ENCODE results near the gene CLDN6.

CLDN6 gene

GRCh38 chr16:3030222-3031212, 12.5 kb upstream of the CLDN6 start:
- in situ Hi-C loops (cut with MboI; ENCODE audit: low pct_unique_long_range_greater_than_20kb, low sequenced_read_pairs): no loop called here
- DNase-seq: no peak

DNA sequence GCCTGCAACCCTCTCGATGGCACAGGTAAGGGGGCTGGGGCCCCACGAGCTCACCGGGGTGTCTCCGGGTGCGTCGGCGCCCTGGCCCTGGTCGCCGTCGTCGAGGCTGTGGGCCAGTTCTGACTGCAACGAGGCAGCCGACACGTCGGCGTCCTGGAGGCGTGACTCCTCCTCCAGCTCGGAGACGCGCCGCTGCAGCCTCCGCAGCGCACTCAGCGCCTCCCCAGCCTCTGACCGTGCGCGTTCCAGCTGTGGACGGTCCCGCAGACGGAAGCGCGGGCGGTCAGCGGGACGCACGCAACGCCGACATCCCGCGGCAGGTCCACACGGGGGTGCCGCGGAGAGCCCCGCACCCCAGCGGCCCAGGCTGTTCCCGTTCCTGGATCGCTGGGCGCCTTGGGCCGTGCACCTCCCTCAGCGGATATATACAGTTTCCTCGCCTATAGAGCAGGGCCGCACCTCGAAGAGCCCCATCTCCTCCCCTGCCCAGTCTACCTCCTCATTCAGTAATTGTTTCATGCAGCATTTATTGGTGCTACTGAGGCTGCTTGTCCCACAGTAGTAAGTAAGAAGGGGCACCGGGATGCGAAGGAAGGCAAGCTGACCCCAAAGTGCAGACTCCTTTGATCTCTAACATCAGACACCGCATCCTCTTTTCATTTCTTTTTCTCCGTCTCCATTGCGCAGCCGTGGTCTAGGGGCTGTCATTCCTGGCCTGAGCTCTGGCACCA, 11.7 kb upstream of the CLDN6 start:
- in situ Hi-C loops (cut with MboI; ENCODE audit: low pct_unique_long_range_greater_than_20kb, low sequenced_read_pairs): no loop called here
- peak; percentile 34 for DNase-seq

- in situ Hi-C loops (cut with MboI; ENCODE audit: low pct_unique_long_range_greater_than_20kb, low sequenced_read_pairs): no loop called here
- DNase-seq: no peak
These were observed 10.8 kb upstream of the CLDN6 start for GRCh38 chr16:3028716-3029319.

DNA sequence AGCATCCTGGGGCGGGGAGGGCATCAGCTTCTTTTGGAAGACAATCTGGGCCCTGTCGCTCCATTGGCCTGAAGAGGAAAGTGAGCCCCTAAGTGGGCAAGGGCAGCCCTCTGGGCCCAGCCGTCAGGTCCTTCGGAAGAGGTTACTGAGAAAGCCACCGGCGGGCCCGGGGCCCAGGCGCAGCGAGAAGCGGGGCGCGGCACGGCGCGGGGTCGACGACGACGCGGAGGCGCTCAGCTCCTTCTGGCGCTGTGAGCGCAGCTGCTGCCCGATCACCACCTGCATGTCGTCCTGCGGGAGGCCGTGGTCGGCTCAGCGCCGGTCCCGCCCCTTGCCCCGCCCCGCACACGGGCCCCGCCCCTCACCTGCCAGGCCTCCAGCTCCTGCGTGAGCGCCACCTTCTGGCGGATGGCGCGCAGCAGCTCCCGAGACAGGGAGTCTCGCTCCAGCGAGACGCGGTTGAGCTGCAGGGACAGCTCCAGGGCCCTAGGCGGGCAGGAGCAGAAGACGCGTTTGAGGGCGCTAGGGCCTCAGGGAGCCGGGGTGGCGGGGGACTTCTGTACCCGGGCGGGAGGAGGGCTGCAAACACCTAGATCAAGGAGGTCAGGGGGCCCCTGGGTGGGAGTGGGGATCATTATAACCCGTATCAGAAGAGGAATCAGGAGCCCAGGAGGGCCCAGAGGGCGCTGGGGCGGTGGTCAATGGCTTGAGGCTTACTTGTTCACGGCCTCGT, 10.2 kb upstream of the CLDN6 start:
- in situ Hi-C loops (cut with MboI; ENCODE audit: low pct_unique_long_range_greater_than_20kb, low sequenced_read_pairs): no loop called here
- DNase-seq: peak; percentile 81

DNA sequence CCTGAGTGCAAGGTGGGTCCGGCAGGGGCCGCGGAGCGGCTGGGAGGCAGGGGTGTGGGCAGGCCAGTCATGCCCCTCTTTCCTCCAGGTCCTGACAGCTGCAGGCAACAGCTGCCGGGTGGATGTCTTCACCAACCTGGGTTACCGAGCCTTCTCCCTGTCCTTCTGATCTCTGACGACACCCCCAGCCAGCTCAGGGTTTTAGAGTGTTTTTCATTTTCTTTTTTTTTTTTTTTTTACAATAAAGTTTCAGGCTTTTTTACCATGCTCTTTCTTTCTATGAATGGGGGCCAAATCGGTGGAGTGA, 9.5 kb upstream of the CLDN6 start:
- DNase-seq: no peak
- in situ Hi-C loops (cut with MboI; ENCODE audit: low pct_unique_long_range_greater_than_20kb, low sequenced_read_pairs): no loop called here

DNA sequence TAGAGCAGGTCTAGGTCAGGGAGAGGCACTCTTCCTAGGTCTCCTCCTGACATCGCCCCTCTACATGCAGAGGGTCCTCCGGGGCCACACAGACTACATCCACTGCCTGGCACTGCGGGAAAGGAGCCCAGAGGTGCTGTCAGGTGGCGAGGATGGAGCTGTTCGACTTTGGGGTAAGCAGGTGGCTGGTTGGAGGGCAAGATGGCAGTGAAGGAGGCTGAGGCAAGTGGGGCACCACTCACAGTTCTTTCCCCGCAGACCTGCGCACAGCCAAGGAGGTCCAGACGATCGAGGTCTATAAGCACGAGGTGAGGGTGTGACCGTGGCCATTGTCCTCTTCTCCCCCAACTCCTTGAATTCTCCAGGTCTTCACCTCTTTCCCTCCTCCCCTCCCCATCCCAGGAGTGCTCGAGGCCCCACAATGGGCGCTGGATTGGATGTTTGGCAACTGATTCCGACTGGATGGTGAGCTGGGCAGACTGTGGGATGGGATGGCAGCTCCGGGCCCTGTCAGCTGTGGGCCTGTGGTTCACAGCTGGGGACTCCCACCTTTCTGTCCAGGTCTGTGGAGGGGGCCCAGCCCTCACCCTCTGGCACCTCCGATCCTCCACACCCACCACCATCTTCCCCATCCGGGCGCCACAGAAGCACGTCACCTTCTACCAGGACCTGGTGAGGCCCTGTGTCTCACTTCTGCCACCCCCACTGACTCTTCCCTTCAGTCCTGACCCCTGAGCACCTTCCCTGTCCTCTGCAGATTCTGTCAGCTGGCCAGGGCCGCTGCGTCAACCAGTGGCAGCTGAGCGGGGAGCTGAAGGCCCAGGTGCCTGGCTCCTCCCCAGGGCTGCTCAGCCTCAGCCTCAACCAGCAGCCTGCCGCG, 8.9 kb upstream of the CLDN6 start:
- in situ Hi-C loops (cut with MboI; ENCODE audit: low pct_unique_long_range_greater_than_20kb, low sequenced_read_pairs): no loop called here
- no peak for DNase-seq

- in situ Hi-C loops (cut with MboI; ENCODE audit: low pct_unique_long_range_greater_than_20kb, low sequenced_read_pairs): no loop called here
These were observed 8.0 kb upstream of the CLDN6 start for GRCh38 chr16:3026003-3026378.

GRCh38 chr16:3025032-3026002, 7.3 kb upstream of the CLDN6 start:
- DNase-seq: no peak
- in situ Hi-C loops (cut with MboI; ENCODE audit: low pct_unique_long_range_greater_than_20kb, low sequenced_read_pairs): no loop called here

More at GRCh38 chr16:3026003-3026378, 8.0 kb upstream of the CLDN6 start:
- DNase-seq: no peak

- in situ Hi-C loops (cut with MboI; ENCODE audit: low pct_unique_long_range_greater_than_20kb, low sequenced_read_pairs): no loop called here
- DNase-seq: peak; percentile 96
These were observed 5.9 kb upstream of the CLDN6 start, which contains the start of the genes HCFC1R1 and THOC6 for GRCh38 chr16:3023669-3024478. HCFC1R1 (minus strand) TSS chr16:3023942; CDS start chr16:3023941, 1 bp downstream. THOC6 (plus strand) TSS chr16:3024035; CDS start chr16:3024327, 292 bp downstream.

DNA sequence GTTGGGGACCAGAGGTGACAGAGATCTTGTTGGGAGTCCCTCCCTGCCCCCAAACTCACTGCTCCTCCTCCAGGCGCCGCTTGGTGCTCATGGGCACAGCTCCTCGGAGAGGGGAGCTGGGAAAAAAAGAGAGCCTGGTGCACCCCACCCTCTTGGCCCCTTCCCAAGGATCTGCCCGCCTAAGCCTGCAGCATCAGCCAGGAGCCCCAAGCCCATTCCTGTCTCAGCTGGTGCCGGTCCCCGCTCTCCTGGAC, 5.4 kb upstream of the CLDN6 start:
- no peak for DNase-seq
- in situ Hi-C loops (cut with MboI; ENCODE audit: low pct_unique_long_range_greater_than_20kb, low sequenced_read_pairs): no loop called here

GRCh38 chr16:3022684-3023414, 4.9 kb upstream of the CLDN6 start:
- DNase-seq: no peak
- in situ Hi-C loops (cut with MboI; ENCODE audit: low pct_unique_long_range_greater_than_20kb, low sequenced_read_pairs): no loop called here

DNA sequence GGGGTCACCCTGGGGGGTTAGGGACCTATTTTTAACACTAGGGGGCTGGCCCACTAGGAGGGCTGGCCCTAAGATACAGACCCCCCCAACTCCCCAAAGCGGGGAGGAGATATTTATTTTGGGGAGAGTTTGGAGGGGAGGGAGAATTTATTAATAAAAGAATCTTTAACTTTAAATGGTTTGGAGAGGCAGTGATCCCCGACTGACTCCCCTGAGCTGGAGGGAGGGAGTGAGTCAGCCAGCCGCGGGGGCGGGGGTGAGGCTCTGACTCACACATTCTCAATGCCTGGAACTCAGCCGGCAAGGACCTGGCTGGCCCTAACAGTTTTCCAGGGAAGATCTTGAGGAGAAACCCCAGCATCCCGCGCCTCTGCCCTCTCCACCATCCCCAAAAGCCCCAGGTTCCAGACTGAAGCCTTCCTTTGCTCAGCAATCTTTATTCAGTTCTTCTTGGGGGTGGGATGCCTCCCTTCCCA, 4.3 kb upstream of the CLDN6 start:
- in situ Hi-C loops (cut with MboI; ENCODE audit: low pct_unique_long_range_greater_than_20kb, low sequenced_read_pairs): no loop called here
- DNase-seq: peak; percentile 55

DNA sequence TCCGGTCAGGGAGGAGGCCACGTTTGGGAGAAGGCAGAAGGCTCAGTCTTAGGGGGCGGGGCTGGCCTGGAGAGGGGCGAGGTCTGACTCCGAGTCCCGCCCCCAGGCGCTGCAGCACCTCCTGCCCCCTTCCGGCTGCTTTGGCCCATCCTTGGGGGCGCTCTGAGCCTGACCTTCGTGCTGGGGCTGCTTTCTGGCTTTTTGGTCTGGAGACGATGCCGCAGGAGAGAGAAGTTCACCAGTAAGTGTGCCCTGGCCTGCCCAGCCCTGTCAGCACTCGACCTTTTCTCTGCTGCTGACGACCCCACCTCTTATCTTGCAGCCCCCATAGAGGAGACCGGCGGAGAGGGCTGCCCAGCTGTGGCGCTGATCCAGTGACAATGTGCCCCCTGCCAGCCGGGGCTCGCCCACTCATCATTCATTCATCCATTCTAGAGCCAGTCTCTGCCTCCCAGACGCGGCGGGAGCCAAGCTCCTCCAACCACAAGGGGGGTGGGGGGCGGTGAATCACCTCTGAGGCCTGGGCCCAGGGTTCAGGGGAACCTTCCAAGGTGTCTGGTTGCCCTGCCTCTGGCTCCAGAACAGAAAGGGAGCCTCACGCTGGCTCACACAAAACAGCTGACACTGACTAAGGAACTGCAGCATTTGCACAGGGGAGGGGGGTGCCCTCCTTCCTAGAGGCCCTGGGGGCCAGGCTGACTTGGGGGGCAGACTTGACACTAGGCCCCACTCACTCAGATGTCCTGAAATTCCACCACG, 3.6 kb upstream of the CLDN6 start:
- in situ Hi-C loops (cut with MboI; ENCODE audit: low pct_unique_long_range_greater_than_20kb, low sequenced_read_pairs): no loop called here
- peak; percentile 76 for DNase-seq

DNA sequence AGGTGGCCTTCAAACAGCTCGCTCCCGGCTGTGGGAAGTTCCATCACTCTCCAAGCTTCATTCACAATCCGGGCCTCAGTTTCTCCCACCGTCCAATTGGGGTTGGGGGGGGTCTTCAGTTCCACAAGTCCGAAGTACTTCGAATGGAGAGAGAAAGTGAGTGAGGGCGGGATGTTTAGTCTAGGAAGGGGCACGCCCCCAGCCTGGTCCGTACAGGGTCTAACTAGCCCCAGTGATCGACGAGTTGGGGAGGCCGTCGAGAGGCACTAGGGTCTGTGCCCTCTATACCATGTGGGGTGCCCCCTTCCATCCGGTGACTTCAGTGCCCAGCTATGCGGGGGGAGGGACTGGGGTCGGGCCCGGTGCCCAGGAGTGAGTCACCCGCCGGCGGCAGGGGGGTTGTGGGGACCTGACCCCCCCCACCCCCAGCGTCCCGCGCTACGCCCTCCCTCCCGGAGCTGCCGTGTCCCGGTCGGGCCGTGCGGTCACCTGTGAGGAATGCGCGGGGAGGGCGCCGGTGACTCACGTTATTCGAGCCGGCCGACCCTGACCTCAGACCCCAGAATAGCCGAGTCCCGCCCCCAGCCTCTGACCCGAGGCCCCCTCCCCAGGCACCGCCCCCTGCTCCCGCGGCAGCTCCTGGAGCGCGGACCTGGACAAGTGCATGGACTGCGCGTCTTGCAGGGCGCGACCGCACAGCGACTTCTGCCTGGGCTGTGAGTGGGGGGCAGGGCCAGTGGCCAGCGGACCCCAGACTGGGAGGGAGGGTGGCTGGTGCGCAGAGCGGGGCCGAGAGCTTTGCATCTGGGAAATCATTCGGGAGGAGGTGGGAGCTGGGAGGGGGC, 2.8 kb upstream of the CLDN6 start:
- DNase-seq: no peak

GRCh38 chr16:3020247-3020603, 2.2 kb upstream of the CLDN6 start, which contains the start of gene TNFRSF12A:
TNFRSF12A (plus strand) TSS chr16:3020368; CDS start chr16:3020398, 30 bp downstream.
- DNase-seq: peak; percentile 59

More for the DNA sequence above, 2.8 kb upstream of the CLDN6 start:
- in situ Hi-C loops (cut with MboI; ENCODE audit: low pct_unique_long_range_greater_than_20kb, low sequenced_read_pairs): no loop called here

More at GRCh38 chr16:3020247-3020603, 2.2 kb upstream of the CLDN6 start, which contains the start of gene TNFRSF12A:
- in situ Hi-C loops (cut with MboI; ENCODE audit: low pct_unique_long_range_greater_than_20kb, low sequenced_read_pairs): no loop called here

Measured in KBM-7 (cell line).